ENCODE measurements around the gene BBX. TPM values are rescaled to one million over a fixed set of nuclear protein-coding genes. Genes with fewer than 3 reads are reported as not detected.
A peak's percentile ranks its signal among the peaks of the same experiment; 100 is the strongest.

BBX gene
- polyA plus RNA-seq, 3 donors, result 15.7 to 25.1 (median 16.6) TPM

DNA sequence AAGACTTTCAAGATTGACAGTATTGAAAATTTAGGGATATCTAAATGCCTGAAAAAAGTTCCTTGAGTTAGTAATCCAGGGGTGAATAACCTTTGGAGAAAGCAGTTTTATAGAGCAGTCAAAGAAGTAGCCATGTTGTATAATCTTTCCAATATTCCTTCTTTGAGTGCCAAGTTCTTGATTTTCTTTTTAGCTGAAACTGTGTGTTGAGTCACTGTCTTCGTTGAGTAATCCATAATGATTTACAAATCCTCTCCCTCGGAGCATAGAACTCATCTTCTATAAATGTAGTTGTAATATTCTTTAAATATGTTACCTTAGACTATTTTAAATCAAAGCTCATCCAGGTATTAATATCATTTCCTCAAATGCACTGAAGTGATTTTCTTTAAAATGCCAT is 135.2 kb downstream of the BBX start:
- Histone ChIP-seq H3K4me3 (replicated peaks in 1 of 3; ENCODE audit: low read depth in 2 of 3, low read length in 3 of 3) (no peak overlapping the region), H4K20me1 (ENCODE audit: insufficient read depth, low read length) (peaks cover 4% of the 10 kb centered on the region), H3K27me3 (ENCODE audit: control insufficient read depth in 2 of 2, insufficient read depth in 2 of 2, low read length in 2 of 2) (no peaks in the 10 kb centered on the region), H3K79me2 (ENCODE audit: insufficient read depth, low read length) (no peaks in the 10 kb centered on the region), H3K4me2 (replicated peaks; ENCODE audit: extremely low read depth, low read length, poor library complexity, severe bottlenecking) (no peak overlapping the region), H3K9me3 (replicated peaks in 1 of 2; ENCODE audit: control insufficient read depth in 1 of 2, insufficient read depth in 1 of 2, low read length in 2 of 2) (no peaks in the 10 kb centered on the region), H3K9ac (ENCODE audit: insufficient read depth, low read length, poor library complexity, severe bottlenecking) (no peak overlapping the region), H3K27ac (ENCODE audit: low read depth in 1 of 2, low read length in 2 of 2) (no peak overlapping the region), H3K4me1 (ENCODE audit: control insufficient read depth in 1 of 2, insufficient read depth in 2 of 2, low read length in 2 of 2) (peaks cover 21 to 33% of the 10 kb centered on the region in 2 donors), H2AFZ (ENCODE audit: insufficient read depth, low read depth, low read length, poor library complexity, severe bottlenecking) (no peak overlapping the region), H3K36me3 (replicated peaks in 1 of 2; ENCODE audit: control insufficient read depth in 1 of 2, insufficient read depth in 2 of 2, low read length in 2 of 2) (no peaks in the 10 kb centered on the region)
- H3K36me3 Mint-ChIP-seq, result peaks cover 3% of the 10 kb centered on the region in 2 donors
- peaks cover 33% of the 10 kb centered on the region for H3K4me1 Mint-ChIP-seq
- peaks cover 0 to 2% (median 0%) of the 10 kb centered on the region in 3 donors for H3K27me3 Mint-ChIP-seq (ENCODE audit: low read depth in 3 of 3)
- H3K27ac Mint-ChIP-seq, result peak overlapping the region in 1 of 7 donors; percentile 1
- DNase-seq, result peak in 1 of 3 donors; percentile 21
- H3K9me3 Mint-ChIP-seq, result no peaks in the 10 kb centered on the region
- TF ChIP-seq, protein P1, sequence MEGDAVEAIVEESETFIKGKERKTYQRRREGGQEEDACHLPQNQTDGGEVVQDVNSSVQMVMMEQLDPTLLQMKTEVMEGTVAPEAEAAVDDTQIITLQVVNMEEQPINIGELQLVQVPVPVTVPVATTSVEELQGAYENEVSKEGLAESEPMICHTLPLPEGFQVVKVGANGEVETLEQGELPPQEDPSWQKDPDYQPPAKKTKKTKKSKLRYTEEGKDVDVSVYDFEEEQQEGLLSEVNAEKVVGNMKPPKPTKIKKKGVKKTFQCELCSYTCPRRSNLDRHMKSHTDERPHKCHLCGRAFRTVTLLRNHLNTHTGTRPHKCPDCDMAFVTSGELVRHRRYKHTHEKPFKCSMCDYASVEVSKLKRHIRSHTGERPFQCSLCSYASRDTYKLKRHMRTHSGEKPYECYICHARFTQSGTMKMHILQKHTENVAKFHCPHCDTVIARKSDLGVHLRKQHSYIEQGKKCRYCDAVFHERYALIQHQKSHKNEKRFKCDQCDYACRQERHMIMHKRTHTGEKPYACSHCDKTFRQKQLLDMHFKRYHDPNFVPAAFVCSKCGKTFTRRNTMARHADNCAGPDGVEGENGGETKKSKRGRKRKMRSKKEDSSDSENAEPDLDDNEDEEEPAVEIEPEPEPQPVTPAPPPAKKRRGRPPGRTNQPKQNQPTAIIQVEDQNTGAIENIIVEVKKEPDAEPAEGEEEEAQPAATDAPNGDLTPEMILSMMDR (IDR thresholded peaks at IDR 0.05), result no peak
- no CpG with 5 or more reads among the region's 2 CpGs for WGBS (ENCODE audit: insufficient coverage)
- no peak overlapping the region for H3K4me3 Mint-ChIP-seq
- intact Hi-C loops (cut with micrococcal nuclease), result no loop called here

DNA sequence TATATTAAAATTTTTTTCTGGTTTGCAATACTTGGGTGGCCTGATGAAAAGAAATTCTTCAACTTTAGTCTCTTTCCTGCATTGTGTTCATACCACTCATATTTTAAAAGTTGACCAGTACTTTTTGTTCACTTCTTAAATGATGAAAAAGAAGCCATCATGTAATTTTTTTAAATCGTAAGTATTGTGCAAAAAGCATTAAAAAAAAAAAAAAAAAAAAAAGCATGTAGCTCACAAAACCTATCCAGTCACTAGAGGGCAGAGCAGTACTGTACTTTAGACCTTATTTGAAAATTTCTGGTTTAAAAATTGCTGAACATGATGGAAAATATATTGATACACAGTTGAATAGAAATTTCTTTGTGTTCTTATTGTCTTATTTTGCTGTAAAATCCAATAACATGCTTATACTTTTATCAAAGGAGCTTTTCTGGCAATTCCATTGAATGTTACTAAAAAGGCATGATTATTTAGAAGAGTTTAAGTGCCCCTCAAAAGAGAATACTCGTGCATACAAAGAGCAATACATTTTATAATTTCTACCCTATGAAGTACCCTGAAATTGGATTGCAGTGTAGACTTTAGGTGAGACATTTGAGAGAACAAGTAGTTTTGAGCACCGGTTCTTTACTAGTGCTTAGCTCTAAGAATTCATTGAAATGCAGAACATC is 137.7 kb downstream of the BBX start:
- no peak overlapping the region for H3K4me3 ChIP-seq (replicated peaks in 1 of 3; ENCODE audit: low read depth in 2 of 3, low read length in 3 of 3)
- no peaks in the 10 kb centered on the region for H4K20me1 ChIP-seq (ENCODE audit: insufficient read depth, low read length)
- no peaks in the 10 kb centered on the region for H3K9me3 Mint-ChIP-seq
- H3K9ac ChIP-seq (ENCODE audit: insufficient read depth, low read length, poor library complexity, severe bottlenecking), result no peak overlapping the region
- no peaks in the 10 kb centered on the region for H3K79me2 ChIP-seq (ENCODE audit: insufficient read depth, low read length)
- no peak overlapping the region for H3K4me3 Mint-ChIP-seq
- WGBS (ENCODE audit: insufficient coverage), result no CpG with 5 or more reads among the region's 3 CpGs
- peaks cover 21 to 33% of the 10 kb centered on the region in 2 donors for H3K4me1 ChIP-seq (ENCODE audit: control insufficient read depth in 1 of 2, insufficient read depth in 2 of 2, low read length in 2 of 2)
- H3K27me3 Mint-ChIP-seq (ENCODE audit: low read depth in 3 of 3), result peaks cover 0 to 2% (median 0%) of the 10 kb centered on the region in 3 donors
- TF ChIP-seq, protein P1 (IDR thresholded peaks at IDR 0.05), result peak; percentile 74
- intact Hi-C loops (cut with micrococcal nuclease), result no loop called here
- H3K36me3 Mint-ChIP-seq, result peaks cover 3% of the 10 kb centered on the region in 2 donors
- no peaks in the 10 kb centered on the region for H3K36me3 ChIP-seq (replicated peaks in 1 of 2; ENCODE audit: control insufficient read depth in 1 of 2, insufficient read depth in 2 of 2, low read length in 2 of 2)
- no peak overlapping the region for H3K4me2 ChIP-seq (replicated peaks; ENCODE audit: extremely low read depth, low read length, poor library complexity, severe bottlenecking)
- H3K27ac ChIP-seq (ENCODE audit: low read depth in 1 of 2, low read length in 2 of 2), result peak overlapping the region in 1 of 2 donors; percentile 74
- H3K27ac Mint-ChIP-seq, result no peak overlapping the region
- H3K27me3 ChIP-seq (ENCODE audit: control insufficient read depth in 2 of 2, insufficient read depth in 2 of 2, low read length in 2 of 2), result no peaks in the 10 kb centered on the region
- no peak overlapping the region for H2AFZ ChIP-seq (ENCODE audit: insufficient read depth, low read depth, low read length, poor library complexity, severe bottlenecking)
- peak in 2 of 3 donors; percentile 15 to 25 for DNase-seq
- peaks cover 33% of the 10 kb centered on the region for H3K4me1 Mint-ChIP-seq
- no peaks in the 10 kb centered on the region for H3K9me3 ChIP-seq (replicated peaks in 1 of 2; ENCODE audit: control insufficient read depth in 1 of 2, insufficient read depth in 1 of 2, low read length in 2 of 2)

All from CD14-positive monocyte (primary cell).